Stimulated activated CD4-positive, alpha-beta T cell treated with anti-CD3 and anti-CD28 coated beads, Interleukin-4, amount 100 ng/mL, for 1 hour (primary cell): ENCODE results near the gene XRN2.

Experiments used
- DNase-seq: peaks from one replicate; pipeline ENCODE4 v3.0.0-alpha.2; 2020

The XRN2 gene

GRCh38 chr20:21301940-21302663 lies 1.0 kb upstream of the XRN2 start:
- no peak for DNase-seq

GRCh38 chr20:21302664-21303060 lies 469 bp upstream of the XRN2 start:
- DNase-seq = no peak

- DNase-seq = no peak
Measured at GRCh38 chr20:21303872-21304586, 898 bp downstream of the XRN2 start.

DNA sequence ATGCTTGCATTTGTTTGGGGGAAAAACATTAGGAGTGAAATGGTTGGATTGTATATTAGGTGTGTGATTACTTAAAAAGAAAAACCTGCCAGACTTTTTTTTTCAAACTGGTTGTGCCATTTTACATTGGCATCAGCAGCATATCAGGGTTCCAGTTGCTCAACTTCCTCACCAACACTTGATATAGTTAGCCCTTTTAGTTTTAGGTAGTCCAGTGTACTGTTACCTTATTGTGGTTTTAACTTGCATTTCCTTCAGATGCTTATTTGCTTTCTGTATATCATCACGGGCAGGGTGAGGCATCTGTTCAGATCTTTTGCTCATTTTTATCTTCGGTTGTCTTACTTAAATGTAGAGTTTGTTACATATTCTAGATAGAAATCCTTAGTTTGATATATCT lies 5.2 kb downstream of the XRN2 start:
- no peak for DNase-seq

GRCh38 chr20:21309678-21310467 lies 6.7 kb downstream of the XRN2 start:
- DNase-seq = no peak

DNA sequence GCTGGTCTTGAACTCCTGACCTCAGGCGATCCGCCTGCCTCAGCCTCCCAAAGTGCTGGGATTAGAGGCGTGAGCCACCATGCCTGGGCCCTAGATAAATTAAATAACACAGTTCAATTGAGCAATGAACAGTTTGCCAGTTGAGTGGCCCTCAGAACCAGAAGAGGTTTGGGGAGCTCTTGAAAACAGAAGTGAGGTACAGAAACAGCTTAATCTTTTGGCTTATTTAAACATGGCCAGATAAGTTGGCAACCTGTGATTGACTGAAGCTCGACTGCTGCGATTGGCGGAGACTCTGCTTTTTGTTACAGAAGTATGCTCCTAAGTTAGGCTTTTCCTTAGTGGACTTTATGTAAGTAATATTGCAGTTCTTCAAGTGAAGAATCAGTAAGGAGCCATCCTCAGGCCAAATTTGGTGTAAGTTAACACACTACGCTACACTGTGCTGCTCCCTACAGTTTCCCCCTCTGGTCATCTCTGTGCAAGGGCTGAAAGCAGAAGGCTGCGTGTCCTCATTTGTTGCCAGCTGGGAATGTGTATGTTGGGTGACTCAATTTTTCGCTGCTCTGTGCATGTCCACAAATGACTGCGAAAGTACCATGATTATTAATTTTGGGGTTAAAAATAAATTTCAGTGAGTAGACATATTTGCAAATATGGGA lies 9.8 kb downstream of the XRN2 start:
- no peak for DNase-seq

GRCh38 chr20:21315138-21315537 lies 12.0 kb downstream of the XRN2 start:
- DNase-seq = no peak

- no peak for DNase-seq
Measured at GRCh38 chr20:21322083-21322710, 19.1 kb downstream of the XRN2 start.

DNA sequence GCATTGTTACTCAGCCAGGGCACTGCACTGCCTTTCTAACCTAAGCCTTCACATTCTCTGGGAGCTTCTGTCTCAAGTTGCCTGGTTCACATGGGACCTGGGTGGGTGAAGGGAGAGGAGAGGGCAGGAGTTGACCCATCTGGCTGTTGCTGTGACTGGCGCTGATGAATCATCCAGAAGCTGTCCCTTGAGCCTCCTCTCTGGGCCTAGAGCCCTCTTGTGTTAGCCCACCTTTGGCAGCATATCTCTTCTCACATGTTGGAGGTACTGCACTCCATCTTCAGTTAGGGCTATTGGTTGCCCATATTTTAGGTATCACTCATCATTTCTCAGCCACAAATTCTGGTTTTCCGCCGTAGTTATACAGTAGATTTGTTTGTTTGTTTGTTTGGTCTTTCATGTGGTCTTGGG lies 19.8 kb downstream of the XRN2 start:
- no peak for DNase-seq

GRCh38 chr20:21323640-21324039 lies 20.5 kb downstream of the XRN2 start:
- DNase-seq = no peak

DNA sequence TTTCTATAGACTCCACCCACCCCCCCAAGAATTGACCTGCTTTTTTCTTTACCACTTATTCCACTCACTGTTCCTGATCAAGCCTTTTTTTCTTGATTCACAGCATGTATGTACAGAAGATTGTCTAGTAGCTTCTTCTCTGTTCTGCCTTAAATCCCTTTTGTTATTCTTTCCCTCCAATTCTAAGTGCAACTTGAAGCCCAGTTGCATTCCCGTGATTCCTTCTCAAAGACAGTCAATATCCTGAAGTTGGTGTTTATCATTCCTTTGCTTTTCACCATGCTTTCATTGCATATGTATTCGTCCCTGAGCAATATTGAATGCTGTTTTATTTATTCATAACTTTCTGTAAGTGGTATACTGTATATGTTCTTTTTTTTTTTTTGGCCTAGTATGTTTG lies 21.0 kb downstream of the XRN2 start:
- no peak for DNase-seq

- no peak for DNase-seq
Measured at GRCh38 chr20:21325296-21325695, 22.2 kb downstream of the XRN2 start.

DNA sequence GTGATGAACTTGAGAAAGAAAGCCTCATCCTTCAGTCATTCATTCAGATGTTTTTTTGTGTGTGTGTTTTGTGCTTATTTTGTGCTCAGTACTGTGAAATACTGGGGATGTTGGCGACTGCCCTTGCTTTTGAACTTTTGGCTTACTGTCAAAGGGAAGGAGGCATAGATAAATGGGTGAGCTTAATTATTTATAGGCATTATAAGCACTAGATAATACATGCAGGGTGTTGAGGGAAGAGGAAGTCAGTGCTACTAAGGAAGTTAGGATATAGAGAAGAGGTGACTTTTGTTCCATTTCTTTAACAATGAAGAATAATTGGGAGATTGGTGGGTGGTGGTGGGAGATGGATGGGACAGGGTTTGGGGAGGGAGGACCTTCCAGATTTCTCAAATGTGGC lies 23.6 kb downstream of the XRN2 start:
- no peak for DNase-seq

GRCh38 chr20:21336455-21337151 lies 33.5 kb downstream of the XRN2 start:
- no peak for DNase-seq

- no peak for DNase-seq
Measured at GRCh38 chr20:21338291-21338690, 35.2 kb downstream of the XRN2 start.

- no peak for DNase-seq
Measured at GRCh38 chr20:21339499-21339898, 36.4 kb downstream of the XRN2 start.

GRCh38 chr20:21340991-21341697 lies 38.0 kb downstream of the XRN2 start:
- DNase-seq = no peak

GRCh38 chr20:21342656-21343345 lies 39.7 kb downstream of the XRN2 start:
- DNase-seq = no peak

DNA sequence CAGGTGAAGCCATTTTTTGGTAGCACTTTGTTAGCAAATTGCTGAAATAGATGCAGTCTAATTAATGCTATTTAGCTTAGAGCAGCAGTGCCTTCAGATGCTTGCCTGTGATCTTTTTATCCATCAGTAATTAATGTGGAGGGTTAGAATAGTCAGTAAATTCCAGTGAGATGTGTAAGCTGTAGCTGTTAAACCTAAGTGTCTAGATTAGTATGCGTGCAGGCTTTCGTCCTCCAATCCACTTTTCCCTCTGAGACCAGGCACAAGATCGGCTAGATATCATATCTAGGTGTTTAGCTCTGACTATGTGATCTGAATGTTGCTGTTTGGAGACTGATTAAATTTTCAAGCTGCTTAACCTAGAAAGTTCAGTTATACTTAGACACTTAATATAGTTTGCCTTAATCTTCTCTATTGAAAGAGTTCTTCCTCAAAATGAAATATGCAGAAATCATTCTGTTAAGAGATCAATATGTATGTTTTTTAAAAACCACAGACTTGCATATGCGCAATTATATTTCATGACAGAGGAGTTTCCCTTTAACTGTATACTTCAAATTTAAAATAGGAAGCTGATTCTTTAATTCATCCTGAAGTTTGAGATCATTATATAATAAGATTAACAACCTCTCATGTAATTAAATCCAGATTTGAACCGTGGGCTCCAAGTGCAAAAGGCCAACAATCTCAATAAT lies 41.2 kb downstream of the XRN2 start:
- no peak for DNase-seq

DNA sequence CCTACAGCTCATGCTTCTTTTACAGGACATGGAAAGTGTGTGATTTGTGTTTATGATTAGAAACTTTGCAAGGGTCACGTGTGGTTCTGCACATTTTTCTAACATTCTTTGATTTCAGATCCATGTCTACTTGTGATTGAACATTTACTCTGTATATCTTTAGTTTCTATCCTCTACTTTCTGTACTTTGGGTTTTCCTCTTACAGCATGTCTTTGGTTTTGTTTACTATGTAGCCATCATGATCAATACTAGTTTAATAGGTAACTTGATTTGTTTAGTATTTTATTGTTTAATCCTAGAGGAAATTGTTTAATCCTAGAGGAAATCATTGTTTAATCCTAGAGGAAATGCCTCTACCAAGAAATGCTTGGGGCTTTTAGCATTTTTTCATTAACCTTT lies 41.8 kb downstream of the XRN2 start:
- no peak for DNase-seq
